K562 (cell line): ENCODE data around the gene RAMP2. TPM values are rescaled to one million over a fixed set of nuclear protein-coding genes. Genes with fewer than 3 reads are reported as not detected.
A peak's percentile ranks its signal among the peaks of the same experiment; 100 is the strongest.

Experiments
- BDP1 ChIP-seq: IDR thresholded peaks from 3 replicates; pipeline ENCODE4 v1.6.1; 2011; ENCODE audit not compliant: insufficient read length, insufficient read depth
- BRD9 ChIP-seq: fragments of 450-650 bp; IDR thresholded peaks from 2 replicates; pipeline ENCODE4 v1.6.1; 2018; ENCODE audit warnings: low read depth; ENCODE audit not compliant: partially characterized antibody
- NBN ChIP-seq: fragments of 450-650 bp; IDR thresholded peaks from 2 replicates; pipeline ENCODE4 v1.6.1; 2016; ENCODE audit warnings: low read depth, mild to moderate bottlenecking
- ZNF586 ChIP-seq: fragments of 450-650 bp; formaldehyde crosslinking; conservative IDR thresholded peaks from 2 replicates; pipeline ENCODE4 v1.4.0; 2020; ENCODE audit warnings: mild to moderate bottlenecking, moderate library complexity
- ZNF780A ChIP-seq: fragments of 250-450 bp; sonication (Bioruptor Pico); IDR thresholded peaks from 2 replicates; pipeline ENCODE4 v1.5.0; 2021; ENCODE audit warnings: mild to moderate bottlenecking
- polyA plus RNA-seq, 8 experiments: library from polyadenylated mRNA; depleted of rRNA in 4 of 8; stranded (reverse) in 5 of 8; unstranded in 3 of 8; fragments of >200 nt; fragmentation: Nextera tagmentation in 2 of 8; fragmentation: Illumina TruSeq in 1 of 8; extraction: Ambion mirVana in 2 of 8; extraction: Trizol in 1 of 8; gene quantifications; 2 replicates each; pipeline versions ENCODE4 v1.2.1 to v1.2.3, GENCODE V29; 2011 to 2014; ENCODE audit warnings: inconsistent platforms in 1 of 8, missing spikeins in 1 of 8
- total RNA-seq, 7 experiments: library from RNA; depleted of rRNA in 6 of 7; stranded (reverse); fragments of >200 nt in 6 of 7; fragmentation: Illumina TruSeq in 2 of 7; extraction: Trizol in 2 of 7; gene quantifications; 2 replicates each; pipeline versions ENCODE4 v1.2.1 to v1.2.3, GENCODE V29; 2011 to 2021; ENCODE audit warnings: low replicate concordance in 1 of 7
- TF ChIP-seq, protein P1 (sequence below): fragments of 450-650 bp; IDR thresholded peaks from 2 replicates; pipeline ENCODE4 v1.6.1; 2017; ENCODE audit warnings: antibody characterized with exemption
- TF ChIP-seq, protein P2 (sequence below), 2 experiments: fragments of 450-650 bp in 1 of 2; sonication (generic) in 1 of 2; formaldehyde crosslinking; conservative IDR thresholded peaks; 2 replicates each; pipeline versions ENCODE4 v1.4.0 to v1.8.1; 2020 to 2022; ENCODE audit warnings: mild to moderate bottlenecking in 1 of 2, missing genetic modification reagents in 1 of 2
- TF ChIP-seq, protein P3 (sequence below): fragments of 450-650 bp; IDR thresholded peaks from one replicate; pipeline ENCODE4 v1.6.1; 2018; ENCODE audit warnings: mild to moderate bottlenecking, moderate library complexity; ENCODE audit not compliant: partially characterized antibody
- TF ChIP-seq, protein P4 (sequence below), 2 experiments: fragments of 450-650 bp in 1 of 2; IDR thresholded peaks; 2 replicates each; pipeline ENCODE4 v1.6.1; 2011 to 2017; ENCODE audit warnings: low read depth in 2 of 2, antibody characterized with exemption in 1 of 2, borderline replicate concordance in 1 of 2, low read length in 1 of 2, mild to moderate bottlenecking in 1 of 2, mixed read lengths in 1 of 2; ENCODE audit not compliant: control insufficient read depth in 1 of 2
- TF ChIP-seq, protein P5 (sequence below), 2 experiments: IDR thresholded peaks in 1 of 2; conservative IDR thresholded peaks in 1 of 2; 2 replicates each; pipeline ENCODE4 v1.6.1; 2016; ENCODE audit warnings: low read depth in 2 of 2, mild to moderate bottlenecking in 1 of 2, missing compliant biosample characterization in 1 of 2, missing genetic modification characterization in 1 of 2, moderate library complexity in 1 of 2

RAMP2 gene
- total and polyA plus RNA-seq, 9 of the 15 experiments (the other 6 are each of a cell fraction or from before 2014, with no cell fraction given), result not detected

DNA sequence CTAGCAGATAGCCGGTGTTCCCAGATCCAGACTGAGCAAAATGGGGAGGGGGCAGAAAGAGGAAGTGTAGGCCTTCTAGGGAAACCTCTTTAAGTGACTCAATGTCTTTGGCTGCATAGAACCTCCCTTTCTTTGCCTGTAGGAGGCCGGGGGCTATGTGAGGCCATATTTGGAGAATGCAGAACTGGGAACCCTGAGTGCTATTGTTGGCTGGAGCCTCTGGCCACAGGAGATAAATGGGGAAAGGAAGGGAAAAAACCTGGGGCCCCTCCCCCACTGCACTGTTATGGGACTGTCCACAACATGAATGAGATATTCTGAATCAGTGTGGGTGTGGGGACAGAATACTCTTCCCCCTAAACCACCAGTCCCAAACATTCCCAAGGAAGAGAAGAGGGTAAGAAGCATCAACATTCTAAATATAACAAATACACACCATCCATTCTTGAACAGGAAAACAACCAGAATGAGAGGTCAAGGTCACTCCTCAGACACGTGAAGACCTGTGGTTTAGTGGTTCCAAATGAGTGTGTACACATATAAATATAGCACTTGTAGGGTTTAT lies 14.6 kb downstream of the RAMP2 start (continued):
- TF ChIP-seq, protein P1, sequence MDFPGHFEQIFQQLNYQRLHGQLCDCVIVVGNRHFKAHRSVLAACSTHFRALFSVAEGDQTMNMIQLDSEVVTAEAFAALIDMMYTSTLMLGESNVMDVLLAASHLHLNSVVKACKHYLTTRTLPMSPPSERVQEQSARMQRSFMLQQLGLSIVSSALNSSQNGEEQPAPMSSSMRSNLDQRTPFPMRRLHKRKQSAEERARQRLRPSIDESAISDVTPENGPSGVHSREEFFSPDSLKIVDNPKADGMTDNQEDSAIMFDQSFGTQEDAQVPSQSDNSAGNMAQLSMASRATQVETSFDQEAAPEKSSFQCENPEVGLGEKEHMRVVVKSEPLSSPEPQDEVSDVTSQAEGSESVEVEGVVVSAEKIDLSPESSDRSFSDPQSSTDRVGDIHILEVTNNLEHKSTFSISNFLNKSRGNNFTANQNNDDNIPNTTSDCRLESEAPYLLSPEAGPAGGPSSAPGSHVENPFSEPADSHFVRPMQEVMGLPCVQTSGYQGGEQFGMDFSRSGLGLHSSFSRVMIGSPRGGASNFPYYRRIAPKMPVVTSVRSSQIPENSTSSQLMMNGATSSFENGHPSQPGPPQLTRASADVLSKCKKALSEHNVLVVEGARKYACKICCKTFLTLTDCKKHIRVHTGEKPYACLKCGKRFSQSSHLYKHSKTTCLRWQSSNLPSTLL, result no peak
- TF ChIP-seq, protein P2, sequence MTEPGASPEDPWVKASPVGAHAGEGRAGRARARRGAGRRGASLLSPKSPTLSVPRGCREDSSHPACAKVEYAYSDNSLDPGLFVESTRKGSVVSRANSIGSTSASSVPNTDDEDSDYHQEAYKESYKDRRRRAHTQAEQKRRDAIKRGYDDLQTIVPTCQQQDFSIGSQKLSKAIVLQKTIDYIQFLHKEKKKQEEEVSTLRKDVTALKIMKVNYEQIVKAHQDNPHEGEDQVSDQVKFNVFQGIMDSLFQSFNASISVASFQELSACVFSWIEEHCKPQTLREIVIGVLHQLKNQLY (CRISPR knock-in tag; conservative IDR thresholded peaks at IDR 0.05), result no peak
- TF ChIP-seq, protein P3, sequence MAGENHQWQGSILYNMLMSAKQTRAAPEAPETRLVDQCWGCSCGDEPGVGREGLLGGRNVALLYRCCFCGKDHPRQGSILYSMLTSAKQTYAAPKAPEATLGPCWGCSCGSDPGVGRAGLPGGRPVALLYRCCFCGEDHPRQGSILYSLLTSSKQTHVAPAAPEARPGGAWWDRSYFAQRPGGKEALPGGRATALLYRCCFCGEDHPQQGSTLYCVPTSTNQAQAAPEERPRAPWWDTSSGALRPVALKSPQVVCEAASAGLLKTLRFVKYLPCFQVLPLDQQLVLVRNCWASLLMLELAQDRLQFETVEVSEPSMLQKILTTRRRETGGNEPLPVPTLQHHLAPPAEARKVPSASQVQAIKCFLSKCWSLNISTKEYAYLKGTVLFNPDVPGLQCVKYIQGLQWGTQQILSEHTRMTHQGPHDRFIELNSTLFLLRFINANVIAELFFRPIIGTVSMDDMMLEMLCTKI, result no peak
- TF ChIP-seq, protein P4, sequence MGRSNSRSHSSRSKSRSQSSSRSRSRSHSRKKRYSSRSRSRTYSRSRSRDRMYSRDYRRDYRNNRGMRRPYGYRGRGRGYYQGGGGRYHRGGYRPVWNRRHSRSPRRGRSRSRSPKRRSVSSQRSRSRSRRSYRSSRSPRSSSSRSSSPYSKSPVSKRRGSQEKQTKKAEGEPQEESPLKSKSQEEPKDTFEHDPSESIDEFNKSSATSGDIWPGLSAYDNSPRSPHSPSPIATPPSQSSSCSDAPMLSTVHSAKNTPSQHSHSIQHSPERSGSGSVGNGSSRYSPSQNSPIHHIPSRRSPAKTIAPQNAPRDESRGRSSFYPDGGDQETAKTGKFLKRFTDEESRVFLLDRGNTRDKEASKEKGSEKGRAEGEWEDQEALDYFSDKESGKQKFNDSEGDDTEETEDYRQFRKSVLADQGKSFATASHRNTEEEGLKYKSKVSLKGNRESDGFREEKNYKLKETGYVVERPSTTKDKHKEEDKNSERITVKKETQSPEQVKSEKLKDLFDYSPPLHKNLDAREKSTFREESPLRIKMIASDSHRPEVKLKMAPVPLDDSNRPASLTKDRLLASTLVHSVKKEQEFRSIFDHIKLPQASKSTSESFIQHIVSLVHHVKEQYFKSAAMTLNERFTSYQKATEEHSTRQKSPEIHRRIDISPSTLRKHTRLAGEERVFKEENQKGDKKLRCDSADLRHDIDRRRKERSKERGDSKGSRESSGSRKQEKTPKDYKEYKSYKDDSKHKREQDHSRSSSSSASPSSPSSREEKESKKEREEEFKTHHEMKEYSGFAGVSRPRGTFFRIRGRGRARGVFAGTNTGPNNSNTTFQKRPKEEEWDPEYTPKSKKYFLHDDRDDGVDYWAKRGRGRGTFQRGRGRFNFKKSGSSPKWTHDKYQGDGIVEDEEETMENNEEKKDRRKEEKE (IDR thresholded peaks at IDR 0.05; ENCODE audit: borderline replicate concordance in 1 of 2, control insufficient read depth in 1 of 2, low read depth in 2 of 2, low read length in 1 of 2), result no peak
- TF ChIP-seq ZNF780A (CRISPR knock-in tag), result no peak
- no peak for TF ChIP-seq BDP1
- TF ChIP-seq BRD9, result no peak
- TF ChIP-seq, protein P5, sequence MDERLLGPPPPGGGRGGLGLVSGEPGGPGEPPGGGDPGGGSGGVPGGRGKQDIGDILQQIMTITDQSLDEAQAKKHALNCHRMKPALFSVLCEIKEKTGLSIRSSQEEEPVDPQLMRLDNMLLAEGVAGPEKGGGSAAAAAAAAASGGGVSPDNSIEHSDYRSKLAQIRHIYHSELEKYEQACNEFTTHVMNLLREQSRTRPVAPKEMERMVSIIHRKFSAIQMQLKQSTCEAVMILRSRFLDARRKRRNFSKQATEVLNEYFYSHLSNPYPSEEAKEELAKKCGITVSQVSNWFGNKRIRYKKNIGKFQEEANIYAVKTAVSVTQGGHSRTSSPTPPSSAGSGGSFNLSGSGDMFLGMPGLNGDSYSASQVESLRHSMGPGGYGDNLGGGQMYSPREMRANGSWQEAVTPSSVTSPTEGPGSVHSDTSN (CRISPR knock-in tag; IDR thresholded peaks at IDR 0.05; ENCODE audit: low read depth), result no peak
- TF ChIP-seq, protein P5 (tag; conservative IDR thresholded peaks at IDR 0.05; ENCODE audit: low read depth), result 0 out of 2 replicates have a peak, but pooled peaks have one; percentile 15
- TF ChIP-seq ZNF586 (CRISPR knock-in tag), result no peak
- TF ChIP-seq NBN, result no peak
